K562 (cell line): ENCODE results near the gene GZMM. TPM values are rescaled to one million over a fixed set of nuclear protein-coding genes. Genes with fewer than 3 reads are reported as not detected.
A peak's percentile ranks its signal among the peaks of the same experiment; 100 is the strongest.

ENCODE experiments used
- ATF7 ChIP-seq: fragments of 450-650 bp; IDR thresholded peaks from 2 replicates; pipeline ENCODE4 v1.7.1; 2014; ENCODE audit warnings: mild to moderate bottlenecking, moderate library complexity
- CEBPG ChIP-seq, 3 experiments: fragments of 200-800 bp in 1 of 3; sonication (Bioruptor generic) in 1 of 3; sonication (generic) in 1 of 3; formaldehyde crosslinking in 1 of 3; IDR thresholded peaks in 2 of 3; conservative IDR thresholded peaks in 1 of 3; 2 replicates each; pipeline versions ENCODE4 v1.6.1 to v1.8.0; 2016 to 2022; ENCODE audit warnings: missing compliant biosample characterization in 2 of 3, missing genetic modification characterization in 2 of 3, mild to moderate bottlenecking in 1 of 3, missing genetic modification reagents in 1 of 3
- CHCHD3 ChIP-seq: fragments of 250-450 bp; sonication (Bioruptor Pico); IDR thresholded peaks from 2 replicates; pipeline ENCODE4 v2.1.2; 2022; ENCODE audit warnings: mild to moderate bottlenecking
- CREB1 ChIP-seq, 2 experiments: sonication (generic) in 1 of 2; formaldehyde crosslinking in 1 of 2; IDR thresholded peaks; 2 replicates each; pipeline versions ENCODE4 v1.6.1 to v1.8.0; 2012 to 2022; ENCODE audit warnings: inconsistent platforms in 1 of 2, mild to moderate bottlenecking in 1 of 2, missing genetic modification reagents in 1 of 2, moderate library complexity in 1 of 2
- GATAD2A ChIP-seq: fragments of 450-650 bp; IDR thresholded peaks from 2 replicates; pipeline ENCODE4 v1.6.1; 2017
- ILK ChIP-seq: fragments of 450-650 bp; IDR thresholded peaks from 2 replicates; pipeline ENCODE4 v1.6.1; 2016; ENCODE audit warnings: missing genetic modification characterization, low read depth, mild to moderate bottlenecking, missing compliant biosample characterization, moderate library complexity, borderline replicate concordance
- JUND ChIP-seq, 2 experiments: IDR thresholded peaks; 2 replicates in 1 of 2; 3 replicates in 1 of 2; pipeline ENCODE4 v1.6.1; 2011; ENCODE audit warnings: borderline replicate concordance in 2 of 2, low read depth in 2 of 2, low read length in 2 of 2, improper control_type of control experiment in 1 of 2, missing biosample characterization in 1 of 2, missing genetic modification characterization in 1 of 2, missing genetic modification reagents in 1 of 2
- MAFK ChIP-seq: IDR thresholded peaks from 2 replicates; pipeline ENCODE4 v1.6.1; 2011; ENCODE audit warnings: low read length, improper control_type of control experiment
- PTRF ChIP-seq: fragments of 450-650 bp; IDR thresholded peaks from 2 replicates; pipeline ENCODE4 v1.6.1; 2016; ENCODE audit warnings: mild to moderate bottlenecking, missing genetic modification characterization, missing compliant biosample characterization
- RNF219 ChIP-seq: fragments of 250-450 bp; sonication (Bioruptor Pico); IDR thresholded peaks from 2 replicates; pipeline ENCODE4 v1.5.0; 2022; ENCODE audit warnings: mild to moderate bottlenecking
- STAT6 ChIP-seq: sonication (generic); formaldehyde crosslinking; IDR thresholded peaks from 2 replicates; pipeline ENCODE4 v1.8.1; 2023; ENCODE audit warnings: mild to moderate bottlenecking, missing genetic modification reagents
- ZFX ChIP-seq: sonication (generic); formaldehyde crosslinking; IDR thresholded peaks from 2 replicates; pipeline ENCODE4 v1.8.0; 2022; ENCODE audit warnings: mild to moderate bottlenecking, missing genetic modification reagents, moderate library complexity
- ZKSCAN8 ChIP-seq: fragments of 200-800 bp; sonication (Bioruptor generic); IDR thresholded peaks from 2 replicates; pipeline ENCODE4 v1.6.1; 2016; ENCODE audit warnings: missing genetic modification characterization, missing compliant biosample characterization
- ZNF165 ChIP-seq: fragments of 250-450 bp; sonication (Bioruptor Pico); IDR thresholded peaks from 2 replicates; pipeline ENCODE4 v1.4.0; 2020; ENCODE audit warnings: borderline replicate concordance
- ZNF311 ChIP-seq: fragments of 250-450 bp; sonication (Bioruptor Pico); IDR thresholded peaks from 2 replicates; pipeline ENCODE4 v1.4.0; 2020; ENCODE audit warnings: mild to moderate bottlenecking, moderate library complexity
- ZNF445 ChIP-seq: fragments of 250-450 bp; sonication (Bioruptor Pico); IDR thresholded peaks from 2 replicates; pipeline ENCODE4 v1.4.0; 2020; ENCODE audit warnings: low read depth, mild to moderate bottlenecking, moderate library complexity
- polyA plus RNA-seq, 8 experiments: library from polyadenylated mRNA; depleted of rRNA in 4 of 8; stranded (reverse) in 5 of 8; unstranded in 3 of 8; fragments of >200 nt; fragmentation: Nextera tagmentation in 2 of 8; fragmentation: Illumina TruSeq in 1 of 8; extraction: Ambion mirVana in 2 of 8; extraction: Trizol in 1 of 8; gene quantifications; 2 replicates each; pipeline versions ENCODE4 v1.2.1 to v1.2.3, GENCODE V29; 2011 to 2014; ENCODE audit warnings: inconsistent platforms in 1 of 8, missing spikeins in 1 of 8
- total RNA-seq, 7 experiments: library from RNA; depleted of rRNA in 6 of 7; stranded (reverse); fragments of >200 nt in 6 of 7; fragmentation: Illumina TruSeq in 2 of 7; extraction: Trizol in 2 of 7; gene quantifications; 2 replicates each; pipeline versions ENCODE4 v1.2.1 to v1.2.3, GENCODE V29; 2011 to 2021; ENCODE audit warnings: low replicate concordance in 1 of 7
- TF ChIP-seq, protein P1 (sequence below): sonication (generic); formaldehyde crosslinking; IDR thresholded peaks from 2 replicates; pipeline ENCODE4 v1.8.0; 2022; ENCODE audit warnings: mild to moderate bottlenecking, missing genetic modification reagents, borderline replicate concordance

The GZMM gene
- total and polyA plus RNA-seq, 9 of the 15 experiments (the other 6 are each of a cell fraction or from before 2014, with no cell fraction given), result 0.08 to 2.6 (median 0.70) TPM; not detected in 2

GRCh38 chr19:574658-575526, 31.0 kb downstream of the GZMM start (continued):
- peak; percentile 72 for TF ChIP-seq JUND (IDR thresholded peaks at IDR 0.05; ENCODE audit: borderline replicate concordance, low read depth, low read length)
- TF ChIP-seq JUND (tag; IDR thresholded peaks at IDR 0.05; ENCODE audit: borderline replicate concordance, low read depth, low read length), result peak; percentile 49; the same call in 1 of the 3 replicates
- TF ChIP-seq PTRF (tag), result no peak
- TF ChIP-seq, protein P1, sequence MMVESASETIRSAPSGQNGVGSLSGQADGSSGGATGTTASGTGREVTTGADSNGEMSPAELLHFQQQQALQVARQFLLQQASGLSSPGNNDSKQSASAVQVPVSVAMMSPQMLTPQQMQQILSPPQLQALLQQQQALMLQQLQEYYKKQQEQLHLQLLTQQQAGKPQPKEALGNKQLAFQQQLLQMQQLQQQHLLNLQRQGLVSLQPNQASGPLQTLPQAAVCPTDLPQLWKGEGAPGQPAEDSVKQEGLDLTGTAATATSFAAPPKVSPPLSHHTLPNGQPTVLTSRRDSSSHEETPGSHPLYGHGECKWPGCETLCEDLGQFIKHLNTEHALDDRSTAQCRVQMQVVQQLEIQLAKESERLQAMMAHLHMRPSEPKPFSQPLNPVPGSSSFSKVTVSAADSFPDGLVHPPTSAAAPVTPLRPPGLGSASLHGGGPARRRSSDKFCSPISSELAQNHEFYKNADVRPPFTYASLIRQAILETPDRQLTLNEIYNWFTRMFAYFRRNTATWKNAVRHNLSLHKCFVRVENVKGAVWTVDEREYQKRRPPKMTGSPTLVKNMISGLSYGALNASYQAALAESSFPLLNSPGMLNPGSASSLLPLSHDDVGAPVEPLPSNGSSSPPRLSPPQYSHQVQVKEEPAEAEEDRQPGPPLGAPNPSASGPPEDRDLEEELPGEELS (CRISPR knock-in tag), result no peak
- TF ChIP-seq STAT6 (CRISPR knock-in tag), result no peak
- TF ChIP-seq CEBPG (CRISPR knock-in tag; IDR thresholded peaks at IDR 0.05), result no peak
- TF ChIP-seq CEBPG (tag; conservative IDR thresholded peaks at IDR 0.05 in 1 of 2, IDR thresholded peaks at IDR 0.05 in 1 of 2), result no peak
- peak; percentile 74 for TF ChIP-seq ATF7
- no peak for TF ChIP-seq CHCHD3 (CRISPR knock-in tag)
- peak; percentile 80 for TF ChIP-seq CREB1 (IDR thresholded peaks at IDR 0.05)
- TF ChIP-seq CREB1 (CRISPR knock-in tag; IDR thresholded peaks at IDR 0.05), result no peak
- TF ChIP-seq ILK, result no peak
- TF ChIP-seq ZKSCAN8 (CRISPR knock-in tag), result peak; percentile 71; the same call in 1 of the 2 replicates
- no peak for TF ChIP-seq MAFK
- no peak for TF ChIP-seq ZNF165 (CRISPR knock-in tag)
- TF ChIP-seq ZNF311 (CRISPR knock-in tag), result 0 out of 2 replicates have a peak, but pooled peaks have one; percentile 69
- TF ChIP-seq GATAD2A, result no peak
- TF ChIP-seq RNF219 (CRISPR knock-in tag), result no peak
- peak; percentile 48; the same call in 1 of the 2 replicates for TF ChIP-seq ZFX
- peak; percentile 62; the same call in 1 of the 2 replicates for TF ChIP-seq ZNF445
